ENCODE data around the gene NKPD1. TPM values are rescaled to one million over a fixed set of nuclear protein-coding genes. Genes with fewer than 3 reads are reported as not detected.

NKPD1 gene
- total and polyA plus RNA-seq, 2 donors (not counting 3 experiments of a cell fraction or from before 2014, with no cell fraction given) = 0.04 TPM; not detected in 1

- H3K4me1 ChIP-seq (ENCODE audit: control insufficient read depth, extremely low read depth, insufficient read depth, low read length) = peaks cover 4% of the 10 kb centered on the region
- H3K27me3 ChIP-seq (ENCODE audit: control insufficient read depth in 2 of 2, insufficient read depth in 2 of 2, low read length in 2 of 2) = no peaks in the 10 kb centered on the region
- TF ChIP-seq FOS (IDR thresholded peaks at IDR 0.05; ENCODE audit: borderline replicate concordance, insufficient read depth, low read length) (no peak), GATA2 (IDR thresholded peaks at IDR 0.05; ENCODE audit: insufficient read depth, insufficient read length, low read depth, low read length) (no peak), EZH2 (IDR thresholded peaks at IDR 0.05; ENCODE audit: borderline replicate concordance, low read depth, low read length, severe bottlenecking) (no peak), POLR2A (IDR thresholded peaks at IDR 0.05; ENCODE audit: low read depth, low read length) (no peak), MYC (IDR thresholded peaks at IDR 0.05; ENCODE audit: low read depth, low read length) (no peak), JUN (IDR thresholded peaks at IDR 0.05; ENCODE audit: borderline replicate concordance, insufficient read depth, insufficient read length, low read depth) (no peak), CTCF (IDR thresholded peaks at IDR 0.05; ENCODE audit: extremely low read depth in 1 of 2, insufficient read depth in 1 of 2, low read depth in 1 of 2, low read length in 2 of 2) (no peak), MAX (IDR thresholded peaks at IDR 0.05; ENCODE audit: insufficient read depth, insufficient read length) (no peak), POLR2AphosphoS5 (IDR thresholded peaks at IDR 0.05; ENCODE audit: insufficient read depth, low read depth, low read length) (no peak)
- H3K9me3 ChIP-seq (replicated peaks; ENCODE audit: control insufficient read depth, insufficient read depth, low read length) = no peaks in the 10 kb centered on the region
- dilution Hi-C loops (cut with MboI; ENCODE audit: extremely low pct_ligation_motif_present, low sequenced_read_pairs) = no loop called here
- no peaks in the 10 kb centered on the region for H3K36me3 ChIP-seq (ENCODE audit: control insufficient read depth in 2 of 2, extremely low read depth in 1 of 2, insufficient read depth in 2 of 2, low read length in 2 of 2)
- CTCF ChIA-PET = interaction anchor here (3.4 kb wide), 1 partner anchor 9 kb away, joined by 16 read pairs; no protein-coding TSS in a partner anchor
- no peak overlapping the region for H3K27ac ChIP-seq (ENCODE audit: insufficient read depth, low read depth, low read length)
- H3K4me3 ChIP-seq (replicated peaks in 1 of 3; ENCODE audit: insufficient read depth in 1 of 3, low read depth in 1 of 3, low read length in 3 of 3) = no peak overlapping the region
- POLR2A ChIA-PET = no interaction called here
- no TSS peak for BruUV-seq (replicated peaks)
- H3K4me2 ChIP-seq (ENCODE audit: insufficient read depth, low read length) = no peak overlapping the region
- no peaks in the 10 kb centered on the region for H3K9me1 ChIP-seq (replicated peaks; ENCODE audit: control insufficient read depth, extremely low read depth, insufficient read depth, low read length)
- DNase-seq (ENCODE audit: low read depth, low spot score) (no peak), FAIRE-seq (no peak)
- H3K79me2 ChIP-seq (ENCODE audit: control insufficient read depth, insufficient read depth, low read length) = peaks cover 32% of the 10 kb centered on the region
- H4K20me1 ChIP-seq (replicated peaks; ENCODE audit: control insufficient read depth, extremely low read depth, insufficient read depth, low read length) = no peaks in the 10 kb centered on the region
- no peak overlapping the region for H2AFZ ChIP-seq (ENCODE audit: low read depth, low read length)
- intact Hi-C loops (cut with micrococcal nuclease) = loop anchor here (1.0 to 5.0 kb wide), 2 partner anchors 34 to 109 kb away; partner anchors contain the start of gene PPP1R37
- H3K9ac ChIP-seq (replicated peaks; ENCODE audit: extremely low read depth, insufficient read depth, low read length) = no peak overlapping the region
These were observed 34.1 kb downstream of the NKPD1 start for GRCh38 chr19:45126654-45127053.

Data from endothelial cell of umbilical vein (primary cell).